RWPE1 (cell line): Measurements from ENCODE around the gene ALPL.
A peak's percentile ranks its signal among the peaks of the same experiment; 100 is the strongest.

ENCODE experiments used
- CTCF ChIA-PET: fragments of 350-600 bp; sonication (Branson Sonifier 250); formaldehyde crosslinking; extraction: SDS; loops from one replicate; lab custom pipeline; 2021; lab: Yijun Ruan, JAX
- POLR2A ChIA-PET: fragments of 400-600 bp; formaldehyde crosslinking; extraction: SDS; loops from one replicate; lab custom pipeline; 2020; ENCODE audit warnings: antibody characterized with exemption; ENCODE audit not compliant: low non-redundant PET; lab: Yijun Ruan, JAX
- DNase-seq: peaks from one replicate; pipeline ENCODE4 v3.0.0; 2012; ENCODE audit warnings: low spot score
- H3K27ac ChIP-seq: fragments of 450-650 bp; 2 replicates; pipeline ENCODE4 v1.5.1; 2017
- CTCF ChIP-seq: fragments of 450-650 bp; conservative IDR thresholded peaks from 2 replicates; pipeline ENCODE4 v1.5.1; 2017; ENCODE audit warnings: low read depth, mild to moderate bottlenecking

The ALPL gene

DNA sequence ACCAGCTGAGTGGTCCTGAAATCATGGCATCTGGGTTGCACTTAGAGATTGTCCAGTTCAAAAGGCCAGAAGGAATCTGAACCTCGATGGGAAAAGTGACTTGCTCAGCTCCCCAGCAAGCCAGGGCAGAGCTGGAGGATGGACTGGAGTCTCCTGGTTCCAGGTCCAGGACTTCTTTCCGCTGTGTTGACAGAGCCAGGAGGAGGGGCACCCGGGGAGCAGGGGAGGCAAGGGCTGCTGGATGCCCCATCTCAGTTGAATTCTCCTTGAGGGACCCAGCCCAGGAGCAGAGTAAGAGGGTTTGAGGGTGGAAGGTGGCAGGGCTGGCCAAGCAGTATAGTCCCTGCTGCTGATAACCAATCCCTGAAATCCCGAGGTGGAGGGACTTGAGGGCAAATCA lies 2.4 kb upstream of the ALPL start:
- no peak for TF ChIP-seq CTCF
- DNase-seq = no peak
- ChIA-PET POLR2A (interaction anchor here (0.6 kb wide), 1 partner anchor 12 kb away, joined by 3 read pairs; no protein-coding TSS in a partner anchor), CTCF (interaction anchor here (0.6 to 0.7 kb wide), 3 partner anchors 28 to 575 kb away, joined by 3 read pairs; no protein-coding TSS in a partner anchor)
- H3K27ac ChIP-seq = no peak overlapping the region

DNA sequence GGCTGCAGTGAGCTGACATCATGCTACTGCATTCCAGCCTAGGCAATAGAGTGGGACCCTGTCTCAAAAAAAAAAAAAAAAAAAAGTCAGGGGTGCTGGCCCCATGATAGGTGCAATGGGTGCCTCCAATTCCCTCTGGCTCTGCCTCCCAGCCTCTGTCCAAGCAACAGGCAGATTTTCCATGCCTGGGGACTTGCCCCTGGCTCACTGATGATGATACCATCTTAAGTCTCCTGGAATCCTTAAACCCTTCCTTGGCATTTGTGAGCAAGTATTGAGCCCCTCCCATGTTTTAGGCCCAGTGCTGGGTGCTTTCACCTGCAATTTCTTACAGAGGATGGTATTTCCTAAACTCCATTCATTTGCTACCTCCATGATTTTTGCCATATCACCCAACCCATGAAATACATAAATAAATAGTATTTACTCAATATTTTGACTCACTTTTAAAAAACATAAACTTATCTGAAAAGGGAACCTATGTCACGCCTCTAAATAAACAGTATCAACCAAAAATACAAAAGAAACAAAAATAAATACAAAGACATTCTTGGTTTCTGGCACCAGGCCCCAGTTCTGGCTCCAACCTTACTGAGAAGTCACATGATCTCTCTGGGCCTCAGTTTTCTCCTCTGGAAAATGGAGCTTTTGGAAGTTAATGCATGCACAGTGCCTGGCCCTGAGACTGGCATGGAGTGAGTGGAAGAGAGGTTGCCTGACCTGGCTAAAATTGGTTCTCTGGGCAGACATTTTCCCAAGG lies 1.5 kb upstream of the ALPL start:
- H3K27ac ChIP-seq = no peak overlapping the region
- ChIA-PET POLR2A (no interaction called here), CTCF (interaction anchor here (0.7 kb wide), 1 partner anchor 27 kb away, joined by 3 read pairs; no protein-coding TSS in a partner anchor)
- no peak for DNase-seq
- TF ChIP-seq CTCF = no peak

DNA sequence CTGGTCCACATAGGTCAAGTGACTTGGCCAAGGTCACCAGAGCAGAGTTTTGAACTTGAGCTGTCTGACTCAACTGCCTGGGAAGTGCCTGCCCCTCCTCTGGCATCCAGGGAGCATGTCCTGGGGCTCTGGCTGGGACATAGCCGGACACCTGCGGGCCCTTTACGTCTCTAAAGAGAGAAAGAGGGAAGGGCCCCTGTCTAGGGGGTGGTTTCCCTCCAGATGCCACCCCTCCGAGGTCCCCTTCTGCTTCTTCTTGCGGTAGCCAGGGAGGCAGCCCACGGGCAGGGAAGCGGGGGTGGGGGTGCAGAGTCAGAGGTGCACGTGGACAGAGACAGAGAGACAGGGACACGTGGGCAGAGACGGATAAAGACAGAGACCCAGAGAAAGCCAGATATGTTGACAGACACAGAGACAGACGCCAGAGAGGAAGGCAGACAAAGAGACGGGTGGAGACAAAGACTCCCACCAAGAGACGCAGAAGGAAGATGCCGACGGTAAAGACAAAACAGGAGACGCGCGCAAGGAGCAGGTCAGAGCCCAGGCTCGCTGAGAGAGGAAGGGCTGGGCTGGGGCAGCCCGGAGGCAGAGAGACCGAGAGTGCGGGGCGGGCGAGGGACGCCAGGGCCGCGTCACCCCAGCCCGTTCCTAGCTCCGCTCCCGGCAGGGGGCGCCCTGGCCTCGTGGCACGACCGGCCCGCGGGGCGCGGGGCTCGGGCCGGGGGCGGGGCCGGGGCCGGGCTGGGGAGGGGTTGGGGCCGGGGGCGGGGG lies 458 bp upstream of the ALPL start:
- peak; percentile 63 for TF ChIP-seq CTCF
- POLR2A ChIA-PET = no interaction called here
- no peak overlapping the region for H3K27ac ChIP-seq
- CTCF ChIA-PET = interaction anchor here (0.5 to 1.1 kb wide), 8 partner anchors 12 to 1690 kb away, joined by 3 to 6 read pairs (median 4); partner anchors contain the start of genes NBPF3 and RAP1GAP
- DNase-seq = peak; percentile 48

DNA sequence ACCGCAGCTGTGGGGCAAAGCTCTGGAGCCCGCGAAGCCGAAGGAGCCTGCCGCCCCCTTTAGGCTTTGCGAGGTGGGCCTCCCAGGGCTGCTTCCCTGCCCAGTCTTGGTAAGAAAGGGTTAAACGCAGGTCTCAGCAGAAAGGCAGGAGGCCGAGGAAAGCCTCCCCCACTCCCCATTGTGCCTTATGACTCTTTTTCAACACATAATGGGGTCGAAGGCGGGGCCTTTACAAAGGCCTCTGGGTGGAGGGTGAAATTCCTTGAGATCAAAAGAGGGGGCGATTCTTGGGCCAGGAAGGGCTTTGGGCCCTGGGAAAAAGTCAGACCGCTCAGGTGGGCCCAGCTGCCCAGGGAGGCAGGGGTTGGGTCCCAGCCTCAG lies 880 bp downstream of the ALPL start:
- CTCF ChIA-PET = interaction anchor here (0.7 to 1.1 kb wide), 2 partner anchors 142 to 165 kb away, joined by 4 read pairs; no protein-coding TSS in a partner anchor
- DNase-seq = no peak
- no peak for TF ChIP-seq CTCF
- POLR2A ChIA-PET = no interaction called here
- H3K27ac ChIP-seq = no peak overlapping the region

DNA sequence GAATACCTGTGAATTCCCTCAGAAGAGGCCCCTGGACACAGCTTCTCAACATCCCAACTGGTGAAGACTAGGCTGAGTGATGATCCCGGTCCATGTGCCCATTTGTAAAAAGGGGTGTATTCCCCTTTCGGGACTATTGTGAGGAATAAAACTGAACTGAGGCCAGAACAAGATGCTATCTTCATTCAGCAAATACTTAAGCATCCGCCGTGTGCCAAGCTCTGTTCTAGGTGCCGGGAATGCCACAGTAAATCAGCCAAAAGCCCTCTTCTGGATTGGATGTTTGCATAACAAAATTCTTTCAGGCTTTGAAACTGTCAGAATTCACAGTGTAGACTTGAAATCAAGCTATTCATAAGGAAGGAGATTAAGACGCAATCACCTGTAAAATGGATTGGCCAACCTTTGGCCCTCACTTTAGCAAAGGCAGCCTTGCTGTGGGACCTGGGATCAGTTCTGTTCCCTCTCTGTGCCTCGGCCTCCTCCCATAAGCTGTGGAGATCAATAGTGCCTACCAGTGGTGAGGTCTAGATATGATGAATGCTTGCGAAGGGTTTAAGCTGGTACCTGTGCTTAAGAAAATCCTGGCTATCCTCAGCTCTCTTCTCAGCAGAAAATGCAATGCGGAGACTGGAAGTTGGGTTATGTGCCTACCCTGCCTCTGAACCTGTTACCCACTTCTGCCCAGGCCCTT lies 1.8 kb downstream of the ALPL start:
- DNase-seq = no peak
- ChIA-PET POLR2A (interaction anchor here (0.6 kb wide), 1 partner anchor 51 kb away, joined by 6 read pairs; no protein-coding TSS in a partner anchor), CTCF (interaction anchor here (0.5 to 1.8 kb wide), 4 partner anchors 12 to 148 kb away, joined by 3 to 6 read pairs (median 4); no protein-coding TSS in a partner anchor)
- no peak overlapping the region for H3K27ac ChIP-seq
- no peak for TF ChIP-seq CTCF
